Panc1 (cell line): ENCODE measurements around the gene SFMBT1.

ENCODE experiments used
- POLR2AphosphoS5 ChIP-seq: IDR thresholded peaks from 2 replicates; pipeline ENCODE4 v1.6.1; 2012; ENCODE audit warnings: mild to moderate bottlenecking, low read depth, low read length, moderate library complexity
- SIN3A ChIP-seq: IDR thresholded peaks from 2 replicates; pipeline ENCODE4 v1.6.1; 2012; ENCODE audit warnings: low read depth, mild to moderate bottlenecking, low read length, moderate library complexity, borderline replicate concordance; ENCODE audit not compliant: insufficient read depth
- TCF7L2 ChIP-seq: IDR thresholded peaks from 2 replicates; pipeline ENCODE4 v1.6.1; 2011; ENCODE audit warnings: mild to moderate bottlenecking, low read depth, low read length, inconsistent platforms
- TF ChIP-seq, protein P1 (sequence below): fragments of 450-650 bp; IDR thresholded peaks from 2 replicates; pipeline ENCODE4 v1.5.1; 2017; ENCODE audit warnings: mild to moderate bottlenecking

DNA sequence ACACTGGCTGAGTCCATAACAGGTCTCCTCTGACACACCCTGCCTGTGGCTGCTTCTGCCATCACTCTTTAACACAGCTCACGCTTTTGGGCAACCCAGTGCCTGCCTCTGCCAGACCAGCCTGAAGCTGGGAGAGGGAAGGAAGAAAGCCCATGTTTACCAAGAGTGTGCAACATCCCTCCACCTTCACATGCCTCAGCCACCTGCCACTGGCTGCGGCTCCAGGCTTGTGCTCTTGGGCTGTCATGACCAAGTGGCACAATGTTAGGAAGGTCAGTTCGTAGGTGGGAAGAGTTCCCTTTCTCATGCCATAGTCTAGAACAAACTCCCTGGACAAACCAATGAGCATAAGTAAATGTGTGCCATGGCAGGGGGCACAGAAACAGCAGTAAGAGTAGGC is 168.8 kb downstream of the SFMBT1 start:
- TF ChIP-seq, protein P1, sequence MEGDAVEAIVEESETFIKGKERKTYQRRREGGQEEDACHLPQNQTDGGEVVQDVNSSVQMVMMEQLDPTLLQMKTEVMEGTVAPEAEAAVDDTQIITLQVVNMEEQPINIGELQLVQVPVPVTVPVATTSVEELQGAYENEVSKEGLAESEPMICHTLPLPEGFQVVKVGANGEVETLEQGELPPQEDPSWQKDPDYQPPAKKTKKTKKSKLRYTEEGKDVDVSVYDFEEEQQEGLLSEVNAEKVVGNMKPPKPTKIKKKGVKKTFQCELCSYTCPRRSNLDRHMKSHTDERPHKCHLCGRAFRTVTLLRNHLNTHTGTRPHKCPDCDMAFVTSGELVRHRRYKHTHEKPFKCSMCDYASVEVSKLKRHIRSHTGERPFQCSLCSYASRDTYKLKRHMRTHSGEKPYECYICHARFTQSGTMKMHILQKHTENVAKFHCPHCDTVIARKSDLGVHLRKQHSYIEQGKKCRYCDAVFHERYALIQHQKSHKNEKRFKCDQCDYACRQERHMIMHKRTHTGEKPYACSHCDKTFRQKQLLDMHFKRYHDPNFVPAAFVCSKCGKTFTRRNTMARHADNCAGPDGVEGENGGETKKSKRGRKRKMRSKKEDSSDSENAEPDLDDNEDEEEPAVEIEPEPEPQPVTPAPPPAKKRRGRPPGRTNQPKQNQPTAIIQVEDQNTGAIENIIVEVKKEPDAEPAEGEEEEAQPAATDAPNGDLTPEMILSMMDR = no peak
- TF ChIP-seq SIN3A (no peak), POLR2AphosphoS5 (no peak), TCF7L2 (no peak)
